ENCODE measurements around the gene ERGIC1. TPM values are rescaled to one million over a fixed set of nuclear protein-coding genes. Genes with fewer than 3 reads are reported as not detected.
"Not testable (repeated sequence)": the region's sequence is repeated elsewhere in the genome, so short reads cannot be mapped to it uniquely, and the experiment has no call there.

ERGIC1 gene
- total and polyA plus RNA-seq, 4 experiments from 2014 or later = 10.6 to 51.0 (median 32.3) TPM

- Histone ChIP-seq H3K4me3 (ENCODE audit: low read length in 2 of 2) (peak overlapping the region in 1 of 2 donors; percentile 21), H3K36me3 (ENCODE audit: insufficient read depth, low read length) (no peaks in the 10 kb centered on the region), H3K4me1 (ENCODE audit: insufficient read depth, low read length) (peaks cover 11% of the 10 kb centered on the region), H3K9me3 (ENCODE audit: control insufficient read depth in 1 of 2, low read length in 2 of 2) (no peaks in the 10 kb centered on the region), H3K27ac (ENCODE audit: low read depth, low read length) (peak overlapping the region; percentile 52), H3K27me3 (ENCODE audit: insufficient read depth, low read length) (no peaks in the 10 kb centered on the region)
- H3K27ac Mint-ChIP-seq = peak overlapping the region; percentile 79 to 98 (median 95)
- POLR2A ChIA-PET (ENCODE audit: partially characterized antibody) = interaction anchor here (0.6 to 2.1 kb wide), 10 partner anchors 10 to 151 kb away, joined by 3 to 60 read pairs (median 5); partner anchors contain the start of genes DUSP1 and RPL26L1
- intact Hi-C loops (cut with micrococcal nuclease) = loop anchor here (1.0 kb wide), 3 partner anchors 31 to 43 kb away; no protein-coding TSS in a partner anchor
- CTCF ChIA-PET (ENCODE audit: partially characterized antibody) = interaction anchor here (0.9 to 1.9 kb wide), 6 partner anchors 24 to 125 kb away, joined by 3 to 13 read pairs (median 6); partner anchors contain the start of gene DUSP1
- DNase-seq = no peak
- peaks cover 0 to 2% (median 0%) of the 10 kb centered on the region in 8 donors for H3K9me3 Mint-ChIP-seq
- H3K27me3 Mint-ChIP-seq = peaks cover 0 to 1% of the 10 kb centered on the region in 2 donors
- peak overlapping the region; percentile 75 to 91 (median 82) for H3K4me3 Mint-ChIP-seq
- H3K36me3 Mint-ChIP-seq = no peaks in the 10 kb centered on the region
- peaks cover 9 to 16% (median 14%) of the 10 kb centered on the region in 4 donors for H3K4me1 Mint-ChIP-seq
These were observed 26.2 kb upstream of the ERGIC1 start for GRCh38 chr5:172807766-172808311.

- peaks cover 0 to 4% of the 10 kb centered on the region in 2 donors for H3K27me3 Mint-ChIP-seq
- H3K9me3 Mint-ChIP-seq = peaks cover 0 to 2% (median 0%) of the 10 kb centered on the region in 8 donors
- no peaks in the 10 kb centered on the region for H3K9me3 ChIP-seq (ENCODE audit: control insufficient read depth in 1 of 2, low read length in 2 of 2)
- no peak overlapping the region for H3K27ac ChIP-seq (ENCODE audit: low read depth, low read length)
- no peaks in the 10 kb centered on the region for H3K36me3 ChIP-seq (ENCODE audit: insufficient read depth, low read length)
- CTCF ChIA-PET (ENCODE audit: partially characterized antibody) = interaction anchor here (1.3 to 3.5 kb wide), 2 partner anchors 37 to 124 kb away, joined by 3 to 10 read pairs; no protein-coding TSS in a partner anchor
- intact Hi-C loops (cut with micrococcal nuclease) = no loop called here
- POLR2A ChIA-PET (ENCODE audit: partially characterized antibody) = interaction anchor here (1.0 to 1.9 kb wide), 3 partner anchors 38 to 45 kb away, joined by 4 to 6 read pairs (median 5); no protein-coding TSS in a partner anchor
- peak overlapping the region in 2 of 7 donors; percentile 24 to 88 for H3K27ac Mint-ChIP-seq
- no peaks in the 10 kb centered on the region for H3K36me3 Mint-ChIP-seq
- no peak overlapping the region for H3K4me3 Mint-ChIP-seq
- H3K4me1 Mint-ChIP-seq = peaks cover 9 to 16% (median 14%) of the 10 kb centered on the region in 4 donors
- no peak for DNase-seq
- H3K4me3 ChIP-seq (ENCODE audit: low read length in 2 of 2) = no peak overlapping the region
- no peaks in the 10 kb centered on the region for H3K27me3 ChIP-seq (ENCODE audit: insufficient read depth, low read length)
- H3K4me1 ChIP-seq (ENCODE audit: insufficient read depth, low read length) = peaks cover 11% of the 10 kb centered on the region
These were observed 24.3 kb upstream of the ERGIC1 start for GRCh38 chr5:172809774-172810173.

GRCh38 chr5:172810996-172811395 is 23.1 kb upstream of the ERGIC1 start:
- H3K27me3 ChIP-seq (ENCODE audit: insufficient read depth, low read length); H3K27me3 Mint-ChIP-seq; H3K4me3 ChIP-seq (ENCODE audit: low read length in 2 of 2); DNase-seq; H3K27ac Mint-ChIP-seq; H3K36me3 ChIP-seq (ENCODE audit: insufficient read depth, low read length); H3K36me3 Mint-ChIP-seq; intact Hi-C loops (cut with micrococcal nuclease); H3K27ac ChIP-seq (ENCODE audit: low read depth, low read length); H3K9me3 ChIP-seq (ENCODE audit: control insufficient read depth in 1 of 2, low read length in 2 of 2); H3K9me3 Mint-ChIP-seq; H3K4me3 Mint-ChIP-seq: not testable (repeated sequence)
- ChIA-PET CTCF (ENCODE audit: partially characterized antibody) (interaction anchor here (1.2 to 3.5 kb wide), 3 partner anchors 39 to 122 kb away, joined by 3 to 10 read pairs (median 5); no protein-coding TSS in a partner anchor), POLR2A (ENCODE audit: partially characterized antibody) (interaction anchor here (1.4 to 1.9 kb wide), 2 partner anchors 41 to 46 kb away, joined by 4 to 6 read pairs; no protein-coding TSS in a partner anchor)
- peaks cover 9 to 16% (median 14%) of the 10 kb centered on the region in 4 donors for H3K4me1 Mint-ChIP-seq
- H3K4me1 ChIP-seq (ENCODE audit: insufficient read depth, low read length) = peaks cover 11% of the 10 kb centered on the region

- POLR2A ChIA-PET (ENCODE audit: partially characterized antibody) = no interaction called here
- intact Hi-C loops (cut with micrococcal nuclease) = no loop called here
- CTCF ChIA-PET (ENCODE audit: partially characterized antibody) = no interaction called here
- H3K27me3 ChIP-seq (ENCODE audit: insufficient read depth, low read length) = no peaks in the 10 kb centered on the region
- Mint-ChIP-seq H3K4me1 (peaks cover 0 to 1% (median 0%) of the 10 kb centered on the region in 4 donors), H3K36me3 (no peaks in the 10 kb centered on the region), H3K9me3 (no peaks in the 10 kb centered on the region), H3K4me3 (no peak overlapping the region), H3K27ac (no peak overlapping the region), H3K27me3 (peaks cover 0 to 3% of the 10 kb centered on the region in 2 donors)
- H3K4me1 ChIP-seq (ENCODE audit: insufficient read depth, low read length) = no peaks in the 10 kb centered on the region
- no peaks in the 10 kb centered on the region for H3K36me3 ChIP-seq (ENCODE audit: insufficient read depth, low read length)
- H3K27ac ChIP-seq (ENCODE audit: low read depth, low read length) = no peak overlapping the region
- DNase-seq = no peak
- no peaks in the 10 kb centered on the region for H3K9me3 ChIP-seq (ENCODE audit: control insufficient read depth in 1 of 2, low read length in 2 of 2)
- H3K4me3 ChIP-seq (ENCODE audit: low read length in 2 of 2) = no peak overlapping the region
These were observed 18.4 kb upstream of the ERGIC1 start for GRCh38 chr5:172815631-172816030.

GRCh38 chr5:172816925-172817562 is 17.0 kb upstream of the ERGIC1 start:
- no peaks in the 10 kb centered on the region for H3K4me1 ChIP-seq (ENCODE audit: insufficient read depth, low read length)
- intact Hi-C loops (cut with micrococcal nuclease) = no loop called here
- ChIA-PET CTCF (ENCODE audit: partially characterized antibody) (interaction anchor here (0.6 kb wide), 1 partner anchor 102 kb away, joined by 3 read pairs; no protein-coding TSS in a partner anchor), POLR2A (ENCODE audit: partially characterized antibody) (interaction anchor here (1.1 kb wide), 1 partner anchor 45 kb away, joined by 3 read pairs; no protein-coding TSS in a partner anchor)
- Mint-ChIP-seq H3K36me3 (no peaks in the 10 kb centered on the region), H3K27ac (no peak overlapping the region), H3K4me3 (no peak overlapping the region), H3K27me3 (peaks cover 0 to 3% of the 10 kb centered on the region in 2 donors), H3K9me3 (no peaks in the 10 kb centered on the region), H3K4me1 (peaks cover 0 to 1% (median 0%) of the 10 kb centered on the region in 4 donors)
- no peaks in the 10 kb centered on the region for H3K36me3 ChIP-seq (ENCODE audit: insufficient read depth, low read length)
- DNase-seq = no peak
- no peaks in the 10 kb centered on the region for H3K9me3 ChIP-seq (ENCODE audit: control insufficient read depth in 1 of 2, low read length in 2 of 2)
- no peak overlapping the region for H3K4me3 ChIP-seq (ENCODE audit: low read length in 2 of 2)
- H3K27ac ChIP-seq (ENCODE audit: low read depth, low read length) = no peak overlapping the region
- H3K27me3 ChIP-seq (ENCODE audit: insufficient read depth, low read length) = no peaks in the 10 kb centered on the region

- no peak overlapping the region for H3K27ac Mint-ChIP-seq
- intact Hi-C loops (cut with micrococcal nuclease) = no loop called here
- Histone ChIP-seq H3K9me3 (ENCODE audit: control insufficient read depth in 1 of 2, low read length in 2 of 2) (no peaks in the 10 kb centered on the region), H3K4me3 (ENCODE audit: low read length in 2 of 2) (no peak overlapping the region), H3K27ac (ENCODE audit: low read depth, low read length) (no peak overlapping the region), H3K36me3 (ENCODE audit: insufficient read depth, low read length) (no peaks in the 10 kb centered on the region), H3K4me1 (ENCODE audit: insufficient read depth, low read length) (no peaks in the 10 kb centered on the region), H3K27me3 (ENCODE audit: insufficient read depth, low read length) (no peaks in the 10 kb centered on the region)
- no peak for DNase-seq
- peaks cover 0 to 3% of the 10 kb centered on the region in 2 donors for H3K27me3 Mint-ChIP-seq
- no peak overlapping the region for H3K4me3 Mint-ChIP-seq
- peaks cover 0 to 1% (median 0%) of the 10 kb centered on the region in 4 donors for H3K4me1 Mint-ChIP-seq
- ChIA-PET CTCF (ENCODE audit: partially characterized antibody) (no interaction called here), POLR2A (ENCODE audit: partially characterized antibody) (interaction anchor here (1.1 kb wide), 1 partner anchor 46 kb away, joined by 3 read pairs; no protein-coding TSS in a partner anchor)
- H3K9me3 Mint-ChIP-seq = no peaks in the 10 kb centered on the region
- no peaks in the 10 kb centered on the region for H3K36me3 Mint-ChIP-seq
These were observed 16.4 kb upstream of the ERGIC1 start for GRCh38 chr5:172817664-172818063.

- no peak overlapping the region for H3K27ac Mint-ChIP-seq
- Histone ChIP-seq H3K9me3 (ENCODE audit: control insufficient read depth in 1 of 2, low read length in 2 of 2) (no peaks in the 10 kb centered on the region), H3K36me3 (ENCODE audit: insufficient read depth, low read length) (no peaks in the 10 kb centered on the region), H3K27ac (ENCODE audit: low read depth, low read length) (no peak overlapping the region), H3K4me3 (ENCODE audit: low read length in 2 of 2) (no peak overlapping the region), H3K4me1 (ENCODE audit: insufficient read depth, low read length) (no peaks in the 10 kb centered on the region), H3K27me3 (ENCODE audit: insufficient read depth, low read length) (no peaks in the 10 kb centered on the region)
- ChIA-PET POLR2A (ENCODE audit: partially characterized antibody) (interaction anchor here (1.1 kb wide), 1 partner anchor 46 kb away, joined by 3 read pairs; no protein-coding TSS in a partner anchor), CTCF (ENCODE audit: partially characterized antibody) (no interaction called here)
- no peaks in the 10 kb centered on the region for H3K36me3 Mint-ChIP-seq
- H3K4me3 Mint-ChIP-seq = no peak overlapping the region
- no peaks in the 10 kb centered on the region for H3K9me3 Mint-ChIP-seq
- H3K4me1 Mint-ChIP-seq = peaks cover 0 to 1% (median 0%) of the 10 kb centered on the region in 4 donors
- peaks cover 0 to 1% of the 10 kb centered on the region in 2 donors for H3K27me3 Mint-ChIP-seq
- intact Hi-C loops (cut with micrococcal nuclease) = no loop called here
- DNase-seq = no peak
These were observed 16.0 kb upstream of the ERGIC1 start for GRCh38 chr5:172818081-172818480.

Measured in CD4-positive, alpha-beta memory T cell (primary cell).